Esophagus muscularis mucosa (tissue), 4 donors: Measurements from ENCODE around the gene VAX1. TPM values are rescaled to one million over a fixed set of nuclear protein-coding genes. Genes with fewer than 3 reads are reported as not detected.

Experiments used
- DNase-seq: peaks from one replicate; pipeline ENCODE4 v3.0.0-alpha.2; 2017; ENCODE audit errors: extremely low spot score
- H3K27ac ChIP-seq, 4 donors: fragments of 200-600 bp; sonication (generic); replicated peaks in 1 of 4; 1 replicate in 3 of 4; 2 replicates in 1 of 4; pipeline ENCODE4 v1.5.1; 2016 to 2019; ENCODE audit warnings: mild to moderate bottlenecking in 1 of 4
- H3K27me3 ChIP-seq, 4 donors: fragments of 200-600 bp; sonication (generic); one replicate each; pipeline versions ENCODE4 v1.5.1 to v1.6.0; 2016 to 2019
- H3K36me3 ChIP-seq, 4 donors: fragments of 200-600 bp; sonication (generic); one replicate each; pipeline ENCODE4 v1.5.1; 2016 to 2019
- H3K4me1 ChIP-seq, 4 donors: fragments of 200-600 bp; sonication (generic); one replicate each; pipeline ENCODE4 v1.5.1; 2016 to 2019
- H3K4me3 ChIP-seq, 4 donors: fragments of 200-600 bp; sonication (generic); 1 replicate in 2 of 4; 2 replicates in 2 of 4; pipeline ENCODE4 v1.5.1; 2016 to 2019; ENCODE audit warnings: mild to moderate bottlenecking in 4 of 4, moderate library complexity in 1 of 4
- H3K9me3 ChIP-seq, 4 donors: fragments of 200-600 bp; sonication (generic); 1 replicate in 3 of 4; 2 replicates in 1 of 4; pipeline ENCODE4 v1.5.1; 2016 to 2019
- CTCF ChIP-seq, 3 experiments: fragments of 200-600 bp in 2 of 3; fragments of 450-650 bp in 1 of 3; sonication (generic) in 2 of 3; IDR thresholded peaks; one replicate each; pipeline ENCODE4 v1.5.1; 2017 to 2019; ENCODE audit warnings: antibody characterized with exemption in 3 of 3, mild to moderate bottlenecking in 2 of 3, moderate library complexity in 1 of 3
- EP300 ChIP-seq: sonication (generic); formaldehyde crosslinking; IDR thresholded peaks from one replicate; pipeline ENCODE4 v1.6.1; 2017; ENCODE audit warnings: antibody characterized with exemption
- POLR2A ChIP-seq: fragments of 450-650 bp; IDR thresholded peaks from one replicate; pipeline ENCODE4 v1.6.1; 2017; ENCODE audit warnings: antibody characterized with exemption, moderate library complexity, mild to moderate bottlenecking, low read depth
- POLR2AphosphoS5 ChIP-seq, 2 donors: sonication (generic); formaldehyde crosslinking; IDR thresholded peaks; one replicate each; pipeline ENCODE4 v1.6.1; 2017; ENCODE audit warnings: antibody characterized with exemption in 2 of 2
- WGBS: methylation state at CpG from one replicate; pipeline ENCODE4 v1.1.5; 2018; 5-methylcytosine and 5-hydroxymethylcytosine counted together
- intact Hi-C: fragments of 100-400 bp; cut with DNase I; formaldehyde crosslinking; loops from one replicate; pipeline ENCODE4 v1.15.1; 2023
- total RNA-seq, 4 donors: library from RNA; depleted of rRNA; stranded (reverse); fragments of >200 nt; gene quantifications; one replicate each; pipeline versions ENCODE4 v1.1.0 to v1.2.1, GENCODE V29; 2016

Gene VAX1
- total RNA-seq, 4 donors from 2014 or later = not detected

- no peaks in the 10 kb centered on the region for H3K9me3 ChIP-seq
- H3K36me3 ChIP-seq = no peaks in the 10 kb centered on the region
- H3K27me3 ChIP-seq = peaks cover 0 to 88% (median 3%) of the 10 kb centered on the region in 4 donors
- no peak for DNase-seq
- H3K4me1 ChIP-seq = peaks cover 8 to 17% (median 14%) of the 10 kb centered on the region in 4 donors
- no peak overlapping the region for H3K4me3 ChIP-seq
- TF ChIP-seq CTCF (IDR thresholded peaks at IDR 0.05) (no peak), POLR2AphosphoS5 (IDR thresholded peaks at IDR 0.05) (no peak), POLR2A (no peak)
- 80% methylated on average over 3 of the region's 3 CpGs for WGBS
- no peak overlapping the region for H3K27ac ChIP-seq
- intact Hi-C loops = loop anchor here (10.0 kb wide), 1 partner anchor 493 kb away; no protein-coding TSS in a partner anchor
Observed at GRCh38 chr10:117178190-117178589, 40.1 kb upstream of the VAX1 start.

GRCh38 chr10:117175901-117176534 is 37.9 kb upstream of the VAX1 start:
- H3K27me3 ChIP-seq = peaks cover 0 to 95% (median 14%) of the 10 kb centered on the region in 4 donors
- no peak overlapping the region for H3K27ac ChIP-seq
- no peaks in the 10 kb centered on the region for H3K9me3 ChIP-seq
- intact Hi-C loops = loop anchor here (2.0 to 10.0 kb wide), 2 partner anchors 379 to 491 kb away; no protein-coding TSS in a partner anchor
- no peaks in the 10 kb centered on the region for H3K36me3 ChIP-seq
- no peak for DNase-seq
- H3K4me3 ChIP-seq = peak overlapping the region; percentile 43 to 59 (median 48)
- peaks cover 8 to 17% (median 14%) of the 10 kb centered on the region in 4 donors for H3K4me1 ChIP-seq
- 24% methylated on average over 12 of the region's 12 CpGs for WGBS
- TF ChIP-seq POLR2AphosphoS5 (IDR thresholded peaks at IDR 0.05) (no peak), CTCF (IDR thresholded peaks at IDR 0.05) (peak; percentile 64 to 71 (median 67))

GRCh38 chr10:117175215-117175900 is 37.3 kb upstream of the VAX1 start:
- H3K27ac ChIP-seq = no peak overlapping the region
- DNase-seq = no peak
- H3K9me3 ChIP-seq = no peaks in the 10 kb centered on the region
- H3K4me3 ChIP-seq = peak overlapping the region; percentile 43 to 59 (median 48)
- intact Hi-C loops = loop anchor here (2.0 to 10.0 kb wide), 2 partner anchors 379 to 491 kb away; no protein-coding TSS in a partner anchor
- WGBS = 2% methylated on average over 33 of the region's 46 CpGs
- peaks cover 8 to 17% (median 14%) of the 10 kb centered on the region in 4 donors for H3K4me1 ChIP-seq
- H3K36me3 ChIP-seq = no peaks in the 10 kb centered on the region
- TF ChIP-seq CTCF (IDR thresholded peaks at IDR 0.05) (no peak), POLR2AphosphoS5 (IDR thresholded peaks at IDR 0.05) (no peak), POLR2A (no peak), EP300 (no peak)
- peaks cover 0 to 95% (median 18%) of the 10 kb centered on the region in 4 donors for H3K27me3 ChIP-seq

- Histone ChIP-seq H3K27me3 (peaks cover 0 to 96% (median 21%) of the 10 kb centered on the region in 4 donors), H3K4me3 (peak overlapping the region; percentile 43 to 59 (median 48)), H3K27ac (no peak overlapping the region), H3K9me3 (no peaks in the 10 kb centered on the region), H3K4me1 (peaks cover 8 to 17% (median 14%) of the 10 kb centered on the region in 4 donors), H3K36me3 (no peaks in the 10 kb centered on the region)
- intact Hi-C loops = loop anchor here (2.0 to 10.0 kb wide), 2 partner anchors 378 to 490 kb away; no protein-coding TSS in a partner anchor
- DNase-seq = peak; percentile 97
- WGBS = 11% methylated on average over 14 of the region's 16 CpGs
- no peak for TF ChIP-seq EP300
- TF ChIP-seq CTCF (IDR thresholded peaks at IDR 0.05) = peak; percentile 71 to 89 (median 81)
- no peak for TF ChIP-seq POLR2A
Observed at GRCh38 chr10:117174439-117175214, 36.6 kb upstream of the VAX1 start.
